ENCODE results near the gene PLA1A.
"Not testable (repeated sequence)": the region's sequence is repeated elsewhere in the genome, so short reads cannot be mapped to it uniquely, and the experiment has no call there.

Gene PLA1A

DNA sequence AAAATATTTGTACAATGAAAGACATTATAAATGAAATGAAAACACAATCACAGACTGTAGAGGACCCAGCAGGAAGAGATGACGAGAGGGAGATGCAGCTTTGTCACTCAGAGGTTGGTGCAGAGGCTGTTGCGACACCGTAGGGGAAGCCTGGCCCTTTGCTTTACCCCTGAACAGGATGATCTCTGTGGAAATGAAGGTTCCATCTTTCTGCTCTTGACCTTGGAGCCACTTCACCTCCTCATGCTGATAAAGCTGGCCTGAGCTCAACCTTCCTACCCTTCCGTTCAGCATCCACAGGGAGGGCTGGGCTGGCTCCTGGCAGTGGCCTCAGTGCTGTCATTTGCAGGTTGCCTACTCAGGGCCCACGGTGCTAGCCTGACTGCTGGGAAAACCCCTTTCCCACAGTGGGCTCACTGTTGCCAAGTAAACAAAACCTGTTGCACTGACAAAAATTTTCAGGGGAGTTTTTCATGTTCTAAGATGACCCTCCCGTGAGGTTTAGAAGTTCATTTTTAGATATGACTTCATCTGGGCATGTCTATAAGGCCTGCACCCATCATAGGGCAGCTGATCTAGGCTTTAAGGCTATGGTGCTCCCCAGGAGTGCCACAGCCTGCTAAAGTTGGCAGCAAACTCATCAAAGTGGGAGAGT is 35.3 kb upstream of the PLA1A start:
- no peak overlapping the region for H3K4me3 ChIP-seq (ENCODE audit: low read depth, low read length)
- no peak for TF ChIP-seq CTCF (IDR thresholded peaks at IDR 0.05; ENCODE audit: low read depth, low read length)

DNA sequence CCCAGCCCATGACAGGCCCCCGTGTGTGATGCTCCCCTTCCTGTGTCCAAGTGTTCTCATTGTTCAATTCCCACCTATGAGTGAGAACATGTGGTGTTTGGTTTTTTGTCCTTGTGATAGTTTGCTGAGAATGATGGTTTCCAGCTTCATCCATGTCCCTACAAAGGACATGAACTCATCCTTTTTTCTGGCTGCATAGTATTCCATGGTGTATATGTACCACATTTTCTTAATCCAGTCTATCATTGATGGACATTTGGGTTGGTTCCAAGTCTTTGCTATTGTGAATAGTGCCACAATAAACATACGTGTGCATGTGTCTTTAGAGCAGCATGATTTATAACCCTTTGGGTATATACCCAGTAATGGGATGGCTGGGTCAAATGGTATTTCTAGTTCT is 34.4 kb upstream of the PLA1A start:
- not testable (repeated sequence) for H3K4me3 ChIP-seq (ENCODE audit: low read depth, low read length)

- TF ChIP-seq CTCF (IDR thresholded peaks at IDR 0.05; ENCODE audit: low read depth, low read length) = no peak
- no peak overlapping the region for H3K4me3 ChIP-seq (ENCODE audit: low read depth, low read length)
These were observed 28.5 kb upstream of the PLA1A start for GRCh38 chr3:119569156-119569555.

GRCh38 chr3:119570229-119570628 is 27.5 kb upstream of the PLA1A start:
- H3K4me3 ChIP-seq (ENCODE audit: low read depth, low read length) = no peak overlapping the region
- TF ChIP-seq CTCF (IDR thresholded peaks at IDR 0.05; ENCODE audit: low read depth, low read length) = no peak

DNA sequence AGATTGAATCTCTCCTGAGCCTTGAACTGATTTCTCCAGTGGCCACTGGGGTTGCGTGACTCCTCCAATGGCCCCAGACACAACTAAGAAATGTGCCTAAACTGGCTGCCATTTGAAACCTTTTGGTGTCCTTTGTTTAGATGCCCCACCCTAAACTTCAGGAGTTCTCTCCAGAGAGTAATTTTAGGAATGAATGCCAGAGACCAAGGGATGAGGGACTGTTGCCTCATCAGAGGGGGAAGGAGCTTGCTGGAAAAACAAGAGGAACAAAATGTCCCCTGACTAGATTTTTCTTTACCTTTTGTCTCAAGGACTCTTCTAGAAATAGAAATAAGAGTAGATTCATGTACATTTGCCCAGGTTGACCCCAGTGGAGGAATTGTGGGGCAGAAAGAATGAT is 26.5 kb upstream of the PLA1A start:
- TF ChIP-seq CTCF (IDR thresholded peaks at IDR 0.05; ENCODE audit: low read depth, low read length) = no peak
- H3K4me3 ChIP-seq (ENCODE audit: low read depth, low read length) = no peak overlapping the region

DNA sequence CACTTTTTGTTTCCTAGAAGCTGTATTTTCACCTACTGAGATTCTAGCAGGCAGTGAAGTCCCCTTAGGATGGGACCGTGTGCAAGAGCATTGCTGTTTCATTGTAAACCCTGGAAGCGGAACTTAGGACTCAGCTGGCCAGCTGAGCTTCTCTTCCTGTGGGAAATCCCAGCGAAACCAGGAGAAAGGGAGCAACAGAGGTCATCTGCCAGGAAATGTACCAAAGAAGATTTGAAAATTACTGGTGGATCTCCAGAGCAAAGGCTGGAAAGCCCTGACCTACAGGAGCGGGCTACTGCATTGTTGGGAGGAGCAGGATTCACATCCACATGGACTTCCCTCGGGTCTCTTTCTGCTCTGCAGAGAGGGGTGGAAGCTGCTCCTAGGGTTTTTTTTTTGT is 26.0 kb upstream of the PLA1A start:
- H3K4me3 ChIP-seq (ENCODE audit: low read depth, low read length) = no peak overlapping the region
- TF ChIP-seq CTCF (IDR thresholded peaks at IDR 0.05; ENCODE audit: low read depth, low read length) = no peak

- no peak overlapping the region for H3K4me3 ChIP-seq (ENCODE audit: low read depth, low read length)
- no peak for TF ChIP-seq CTCF (IDR thresholded peaks at IDR 0.05; ENCODE audit: low read depth, low read length)
These were observed 22.2 kb upstream of the PLA1A start for GRCh38 chr3:119575507-119575906.

All from WI38 (cell line).